DMS53 (cell line): ENCODE data around the gene PLEKHG4.

Experiments
- DNase-seq: peaks from one replicate; lab custom pipeline; 2025; lab: John Stamatoyannopoulos, UW

The PLEKHG4 gene

DNA sequence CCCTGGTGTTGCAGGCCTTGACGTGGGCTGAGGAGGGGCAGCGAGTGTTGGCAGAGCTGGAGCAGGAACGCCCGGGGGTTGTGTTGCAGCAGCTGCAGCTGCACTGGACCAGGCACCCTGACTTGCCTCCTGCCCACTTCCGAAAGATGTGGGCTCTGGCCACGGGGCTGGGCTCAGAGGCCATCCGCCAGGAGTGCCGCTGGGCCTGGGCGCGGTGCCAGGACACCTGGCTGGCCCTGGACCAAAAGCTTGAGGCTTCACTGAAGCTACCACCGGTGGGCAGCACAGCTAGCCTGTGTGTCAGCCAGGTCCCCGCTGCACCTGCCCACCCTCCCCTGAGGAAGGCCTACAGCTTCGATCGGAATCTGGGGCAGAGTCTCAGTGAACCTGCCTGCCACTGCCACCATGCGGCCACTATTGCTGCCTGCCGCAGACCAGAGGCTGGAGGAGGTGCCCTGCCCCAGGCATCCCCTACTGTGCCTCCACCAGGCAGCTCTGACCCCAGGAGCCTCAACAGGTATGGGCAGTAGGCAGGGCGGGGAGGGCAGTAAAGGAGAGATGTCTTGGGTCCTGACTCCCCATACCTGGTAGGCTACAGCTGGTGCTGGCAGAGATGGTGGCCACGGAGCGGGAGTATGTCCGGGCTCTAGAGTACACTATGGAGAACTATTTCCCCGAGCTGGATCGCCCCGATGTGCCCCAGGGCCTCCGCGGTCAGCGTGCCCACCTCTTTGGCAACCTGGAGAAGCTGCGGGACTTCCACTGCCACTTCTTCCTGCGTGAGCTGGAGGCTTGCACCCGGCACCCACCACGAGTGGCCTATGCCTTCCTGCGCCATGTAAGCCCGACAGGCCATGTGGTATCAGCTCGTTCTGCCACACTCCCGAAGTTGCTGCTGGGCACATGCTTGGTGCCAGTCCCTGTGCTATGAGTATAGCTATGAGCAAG, 5.6 kb downstream of the PLEKHG4 start:
- peak; percentile 22 for DNase-seq

DNA sequence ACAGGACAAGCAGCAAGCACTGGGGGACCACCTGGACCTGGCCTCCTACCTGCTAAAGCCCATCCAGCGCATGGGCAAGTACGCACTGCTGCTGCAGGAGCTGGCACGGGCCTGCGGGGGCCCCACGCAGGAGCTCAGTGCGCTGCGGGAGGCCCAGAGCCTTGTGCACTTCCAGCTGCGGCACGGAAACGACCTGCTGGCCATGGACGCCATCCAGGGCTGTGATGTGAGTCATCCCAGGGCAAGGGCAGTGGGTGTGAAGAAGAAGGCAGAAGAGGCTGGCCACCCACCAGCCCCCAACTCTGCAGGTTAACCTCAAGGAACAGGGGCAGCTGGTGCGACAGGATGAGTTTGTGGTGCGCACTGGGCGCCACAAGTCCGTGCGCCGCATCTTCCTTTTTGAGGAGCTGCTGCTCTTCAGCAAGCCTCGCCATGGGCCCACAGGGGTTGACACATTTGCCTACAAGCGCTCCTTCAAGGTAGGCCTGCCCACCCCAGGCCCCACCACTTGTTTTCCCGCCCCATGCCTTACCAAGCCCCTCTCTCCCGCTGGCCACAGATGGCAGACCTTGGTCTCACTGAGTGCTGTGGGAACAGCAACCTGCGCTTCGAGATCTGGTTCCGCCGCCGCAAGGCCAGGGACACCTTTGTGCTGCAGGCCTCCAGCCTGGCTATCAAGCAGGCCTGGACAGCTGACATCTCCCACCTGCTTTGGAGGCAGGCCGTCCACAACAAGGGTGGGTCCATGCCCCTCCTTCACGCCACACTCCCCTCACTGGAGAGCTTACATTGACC, 7.3 kb downstream of the PLEKHG4 start:
- DNase-seq, result no peak

- no peak for DNase-seq
Observed at GRCh38 chr16:67287960-67288359, 8.6 kb downstream of the PLEKHG4 start.

GRCh38 chr16:67291461-67291860, 12.1 kb downstream of the PLEKHG4 start:
- DNase-seq, result no peak

DNA sequence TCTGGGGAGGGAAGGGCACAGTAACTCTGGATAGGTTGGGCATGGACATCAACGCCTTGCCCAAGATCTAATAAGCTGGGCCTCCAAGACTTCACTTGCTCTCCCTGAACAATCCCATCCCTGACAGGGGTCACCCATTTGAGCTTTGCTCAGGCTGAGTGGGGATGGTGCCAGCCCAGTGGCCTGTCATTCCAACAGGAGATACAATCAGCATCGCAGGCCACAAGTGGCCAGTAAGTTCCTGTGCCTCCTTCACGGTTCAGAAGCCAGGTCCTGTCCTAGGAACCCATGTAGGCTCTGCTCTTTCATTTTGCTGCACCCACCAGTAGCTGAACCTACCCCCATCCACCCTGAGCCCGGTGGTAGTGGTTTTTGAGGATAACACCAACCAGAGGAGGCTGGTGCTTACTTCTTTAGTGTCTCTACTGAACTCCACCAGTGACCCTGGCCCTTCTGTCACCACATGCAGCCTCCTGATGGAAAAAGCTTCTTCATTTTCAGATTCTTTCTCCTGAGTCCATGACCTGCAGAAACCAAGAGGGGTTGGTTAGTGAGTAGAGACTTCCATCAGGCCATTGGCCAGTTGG, 14.9 kb downstream of the PLEKHG4 start:
- no peak for DNase-seq

DNA sequence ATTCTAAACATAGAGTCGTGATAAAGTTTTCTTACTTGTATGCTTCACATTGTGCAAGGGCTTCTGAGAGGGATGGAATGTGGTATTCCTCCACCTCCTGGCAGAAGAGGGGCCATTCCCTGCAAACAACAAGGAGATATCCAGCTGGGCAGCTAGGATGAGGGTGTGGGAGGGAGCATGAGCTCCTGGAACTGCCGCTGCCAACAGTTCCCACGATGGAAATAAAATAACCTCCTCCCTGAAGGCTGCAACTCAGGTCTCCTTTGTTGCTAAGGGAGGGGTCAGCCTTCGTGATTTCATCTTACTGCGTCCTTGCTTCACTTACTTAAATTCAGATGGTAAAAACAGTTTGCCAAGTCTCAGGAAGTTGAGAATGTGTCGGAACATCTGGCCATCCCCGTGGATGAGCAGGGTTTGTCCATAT, 15.6 kb downstream of the PLEKHG4 start:
- DNase-seq, result no peak

- no peak for DNase-seq
Observed at GRCh38 chr16:67296420-67296819, 17.1 kb downstream of the PLEKHG4 start.

DNA sequence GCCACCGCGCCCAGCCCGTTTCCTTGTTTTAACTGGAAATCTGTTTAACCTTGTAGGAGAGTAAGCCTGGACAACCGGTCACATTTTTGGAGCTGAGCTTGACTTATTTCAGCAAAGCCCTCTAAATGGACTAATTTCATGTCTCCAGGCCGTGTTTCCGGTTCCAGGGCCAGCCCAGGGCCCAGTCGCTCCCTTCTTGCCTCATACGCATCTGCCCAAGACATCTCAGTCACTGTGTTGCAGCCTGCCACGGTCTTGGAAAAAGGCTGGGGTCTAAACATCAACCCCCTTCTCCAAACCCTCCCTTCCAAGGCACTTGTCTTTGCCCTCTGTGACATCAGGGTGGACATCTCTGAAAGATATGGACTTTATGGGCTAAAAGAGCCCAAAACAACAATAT, 18.9 kb downstream of the PLEKHG4 start:
- DNase-seq, result no peak

GRCh38 chr16:67299269-67299668, 19.9 kb downstream of the PLEKHG4 start:
- no peak for DNase-seq

DNA sequence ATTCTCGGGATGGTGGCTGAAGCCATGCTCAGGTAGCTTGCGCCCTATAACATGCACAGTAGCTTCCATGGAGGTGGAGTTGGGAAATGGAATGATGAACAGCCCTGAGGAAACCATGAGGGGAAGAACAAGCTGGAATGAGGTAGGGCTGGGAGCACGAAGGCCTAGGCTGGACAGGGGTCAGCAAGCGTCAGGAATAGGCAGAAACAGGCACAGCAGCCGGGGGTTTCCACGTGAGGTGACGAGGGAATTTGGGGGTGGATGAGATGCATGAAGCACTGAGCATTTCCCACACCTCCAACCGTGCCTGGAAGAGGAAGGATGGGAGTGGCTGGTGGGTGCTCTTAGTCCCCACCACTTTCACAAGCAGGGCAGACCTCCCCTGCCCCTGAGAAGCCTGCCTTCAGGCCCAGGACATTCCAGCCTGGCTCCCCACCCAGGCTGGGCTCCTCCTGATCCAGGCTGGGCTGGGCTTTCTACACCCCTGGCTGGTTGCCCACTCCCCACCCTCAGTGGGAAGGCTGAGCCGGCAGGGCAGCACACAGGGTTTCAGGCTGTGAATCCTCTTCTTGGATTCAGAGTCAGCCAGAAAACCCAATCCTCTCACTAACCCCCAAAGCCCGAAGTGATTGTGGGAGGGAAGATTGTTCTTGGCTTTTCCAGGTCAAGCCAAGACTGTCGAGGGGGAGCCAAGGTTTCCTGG, 21.9 kb downstream of the PLEKHG4 start:
- DNase-seq, result no peak

GRCh38 chr16:67302076-67302475, 22.7 kb downstream of the PLEKHG4 start:
- DNase-seq, result no peak

DNA sequence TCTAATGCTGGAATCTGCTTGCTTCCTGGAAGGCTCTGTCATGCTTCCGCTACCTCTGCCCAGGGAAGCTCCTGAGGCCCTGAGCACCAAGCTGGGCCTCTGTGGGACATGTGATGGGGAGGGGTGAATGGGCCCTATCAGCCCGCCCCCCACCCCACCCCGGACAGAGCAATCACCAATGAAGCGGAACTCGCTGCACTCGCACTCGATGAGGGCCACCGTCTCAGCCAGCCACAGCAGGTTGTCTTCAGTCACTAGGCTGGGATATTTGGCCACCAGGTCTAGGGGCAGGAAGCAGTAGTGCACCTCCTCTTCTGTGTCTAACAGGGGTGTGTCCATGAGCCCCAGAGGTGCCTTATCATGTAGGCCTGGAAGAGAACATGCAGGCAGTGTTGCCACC, 23.6 kb downstream of the PLEKHG4 start:
- no peak for DNase-seq

- DNase-seq, result no peak
Observed at GRCh38 chr16:67304020-67304419, 24.7 kb downstream of the PLEKHG4 start.

- DNase-seq, result no peak
Observed at GRCh38 chr16:67305216-67306071, 26.1 kb downstream of the PLEKHG4 start.

- DNase-seq, result no peak
Observed at GRCh38 chr16:67310561-67310960, 31.2 kb downstream of the PLEKHG4 start.

GRCh38 chr16:67311607-67312488, 32.5 kb downstream of the PLEKHG4 start:
- peak; percentile 89 for DNase-seq

- DNase-seq, result no peak
Observed at GRCh38 chr16:67312719-67313118, 33.4 kb downstream of the PLEKHG4 start.

GRCh38 chr16:67317853-67318252, 38.5 kb downstream of the PLEKHG4 start:
- DNase-seq, result no peak

DNA sequence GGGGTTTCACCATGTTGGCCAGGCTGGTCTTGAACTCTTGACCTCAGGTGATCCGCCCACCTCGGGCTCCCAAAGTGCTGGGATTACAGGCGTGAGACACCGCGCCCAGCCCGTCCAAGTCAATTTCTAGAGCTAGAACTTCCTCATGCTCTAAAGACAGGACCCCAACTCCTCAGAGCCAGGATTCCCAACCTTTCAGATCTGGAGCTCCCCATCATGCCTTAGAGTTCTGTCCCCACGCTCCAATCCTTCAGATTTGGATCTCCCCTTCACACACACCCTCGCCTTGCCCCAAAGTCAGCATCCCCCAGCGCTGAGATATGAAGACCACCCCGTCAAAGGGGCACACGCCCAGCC, 46.8 kb downstream of the PLEKHG4 start:
- no peak for DNase-seq
